H9 (cell line): ENCODE data around the gene BEST1. TPM values are rescaled to one million over a fixed set of nuclear protein-coding genes. Genes with fewer than 3 reads are reported as not detected.

Experiments
- DNase-seq: peaks from one replicate; pipeline ENCODE4 v3.0.0-alpha.2; 2017
- H2AFZ ChIP-seq: one replicate; pipeline ENCODE4 v1.6.1; 2013; ENCODE audit warnings: mild to moderate bottlenecking, low read length, control low read depth, moderate library complexity
- H2AK5ac ChIP-seq: 2 replicates; pipeline ENCODE4 v1.6.1; 2013; ENCODE audit warnings: low read length, control low read depth, mixed read lengths; ENCODE audit not compliant: insufficient read length
- H2BK120ac ChIP-seq: one replicate; pipeline ENCODE4 v1.6.1; 2013; ENCODE audit warnings: low read depth, mild to moderate bottlenecking, low read length, control low read depth, inconsistent platforms; ENCODE audit not compliant: poor library complexity, severe bottlenecking
- H2BK12ac ChIP-seq: 2 replicates; pipeline ENCODE4 v1.6.1; 2013; ENCODE audit warnings: low read length, control low read depth, mixed read lengths, low read depth; ENCODE audit not compliant: insufficient read length
- H2BK15ac ChIP-seq: 2 replicates; pipeline ENCODE4 v1.6.1; 2013; ENCODE audit warnings: low read depth, low read length, control low read depth
- H2BK20ac ChIP-seq: one replicate; pipeline ENCODE4 v1.6.1; 2013; ENCODE audit warnings: low read depth, mild to moderate bottlenecking, low read length, control low read depth, inconsistent platforms; ENCODE audit not compliant: poor library complexity, severe bottlenecking
- H2BK5ac ChIP-seq: 2 replicates; pipeline ENCODE4 v1.6.1; 2013; ENCODE audit warnings: low read length, control low read depth, mixed read lengths; ENCODE audit not compliant: insufficient read length
- H3K14ac ChIP-seq: 2 replicates; pipeline ENCODE4 v1.6.1; 2013; ENCODE audit warnings: low read length, control low read depth; ENCODE audit not compliant: insufficient read depth
- H3K18ac ChIP-seq: 2 replicates; pipeline ENCODE4 v1.6.1; 2013; ENCODE audit warnings: low read depth, mild to moderate bottlenecking, mixed read lengths, low read length, control low read depth; ENCODE audit not compliant: insufficient read length
- H3K23ac ChIP-seq: 2 replicates; pipeline ENCODE4 v1.6.1; 2013; ENCODE audit warnings: low read length, control low read depth, mixed read lengths, low read depth; ENCODE audit not compliant: insufficient read length
- H3K23me2 ChIP-seq: 2 replicates; pipeline ENCODE4 v1.6.1; 2013; ENCODE audit warnings: low read depth, mild to moderate bottlenecking, mixed read lengths, low read length, control low read depth; ENCODE audit not compliant: insufficient read length, poor library complexity, severe bottlenecking
- H3K27ac ChIP-seq: 2 replicates; pipeline ENCODE4 v1.5.1; 2013; ENCODE audit warnings: low read length, control low read depth, mixed read lengths, low read depth; ENCODE audit not compliant: insufficient read length
- H3K27me3 ChIP-seq: 2 replicates; pipeline ENCODE4 v1.6.1; 2013; ENCODE audit warnings: low read length, control low read depth, inconsistent platforms; ENCODE audit not compliant: insufficient read depth
- H3K4ac ChIP-seq: 2 replicates; pipeline ENCODE4 v1.6.1; 2013; ENCODE audit warnings: low read depth, mild to moderate bottlenecking, control low read depth, inconsistent platforms, low read length, moderate library complexity
- H3K4me1 ChIP-seq: 2 replicates; pipeline ENCODE4 v1.6.1; 2013; ENCODE audit warnings: low read length, control low read depth, inconsistent platforms; ENCODE audit not compliant: insufficient read depth
- H3K4me2 ChIP-seq: 2 replicates; pipeline ENCODE4 v1.6.1; 2013; ENCODE audit warnings: low read length, control low read depth, mixed read lengths; ENCODE audit not compliant: insufficient read length, insufficient read depth
- H3K56ac ChIP-seq: 2 replicates; pipeline ENCODE4 v1.6.1; 2013; ENCODE audit warnings: low read depth, mild to moderate bottlenecking, mixed read lengths, low read length, control low read depth; ENCODE audit not compliant: insufficient read length
- H3K79me1 ChIP-seq: 2 replicates; pipeline ENCODE4 v1.6.1; 2013; ENCODE audit warnings: low read depth, mild to moderate bottlenecking, moderate library complexity, low read length, control low read depth, inconsistent platforms; ENCODE audit not compliant: insufficient read depth, poor library complexity, severe bottlenecking
- H3K79me2 ChIP-seq: 2 replicates; pipeline ENCODE4 v1.6.1; 2013; ENCODE audit warnings: low read length, control low read depth, inconsistent platforms; ENCODE audit not compliant: insufficient read depth
- H3K9ac ChIP-seq: 2 replicates; pipeline ENCODE4 v1.6.1; 2013; ENCODE audit warnings: low read length, control low read depth, mixed read lengths; ENCODE audit not compliant: insufficient read length; ENCODE audit errors: extremely low read depth
- H3K9me3 ChIP-seq: one replicate; pipeline ENCODE4 v1.6.1; 2013; ENCODE audit warnings: low read depth, low read length, inconsistent platforms; ENCODE audit not compliant: control insufficient read depth
- H3T11ph ChIP-seq: one replicate; pipeline ENCODE4 v1.6.1; 2013; ENCODE audit warnings: mild to moderate bottlenecking, low read length, control low read depth, inconsistent platforms
- H4K20me1 ChIP-seq: one replicate; pipeline ENCODE4 v1.6.1; 2013; ENCODE audit not compliant: control insufficient read depth, insufficient read length, insufficient read depth
- H4K5ac ChIP-seq: 2 replicates; pipeline ENCODE4 v1.6.1; 2013; ENCODE audit warnings: low read depth, mild to moderate bottlenecking, mixed read lengths, low read length, control low read depth; ENCODE audit not compliant: insufficient read length
- H4K8ac ChIP-seq: replicated peaks from 2 replicates; pipeline ENCODE4 v1.6.1; 2013; ENCODE audit warnings: low read length, control low read depth, mixed read lengths, low read depth; ENCODE audit not compliant: insufficient read length
- H4K91ac ChIP-seq: 2 replicates; pipeline ENCODE4 v1.6.1; 2013; ENCODE audit warnings: low read depth, mild to moderate bottlenecking, moderate library complexity, mixed read lengths, low read length, control low read depth; ENCODE audit not compliant: insufficient read length
- H3K27ac Mint-ChIP-seq, 3 experiments: 2 replicates in 2 of 3; 3 replicates in 1 of 3; pipeline ENCODE4 v1.8.0; 2020 to 2021; ENCODE audit warnings: mixed read lengths in 3 of 3, mild to moderate bottlenecking in 1 of 3, moderate library complexity in 1 of 3
- H3K27me3 Mint-ChIP-seq: 2 replicates; pipeline ENCODE4 v1.8.0; 2021; ENCODE audit warnings: low read depth, mild to moderate bottlenecking, moderate library complexity, mixed read lengths
- H3K36me3 Mint-ChIP-seq, 3 experiments: 2 replicates in 2 of 3; 3 replicates in 1 of 3; pipeline ENCODE4 v1.8.0; 2020 to 2021; ENCODE audit warnings: low read depth in 3 of 3, mixed read lengths in 3 of 3; ENCODE audit not compliant: insufficient read depth in 1 of 3
- H3K4me1 Mint-ChIP-seq, 2 experiments: 2 replicates each; pipeline ENCODE4 v1.8.0; 2020; ENCODE audit warnings: mixed read lengths in 2 of 2
- H3K4me3 Mint-ChIP-seq, 2 experiments: 2 replicates in 1 of 2; 3 replicates in 1 of 2; pipeline ENCODE4 v1.8.0; 2020 to 2021; ENCODE audit warnings: mild to moderate bottlenecking in 2 of 2, mixed read lengths in 2 of 2, moderate library complexity in 1 of 2
- H3K9me3 Mint-ChIP-seq, 2 experiments: 2 replicates in 1 of 2; 3 replicates in 1 of 2; pipeline ENCODE4 v1.8.0; 2020; ENCODE audit warnings: mild to moderate bottlenecking in 2 of 2, mixed read lengths in 2 of 2, moderate library complexity in 1 of 2
- CTCF ChIP-seq: fragments of 200-600 bp; sonication (generic); conservative IDR thresholded peaks from 3 replicates; pipeline ENCODE4 v1.8.0; 2021; ENCODE audit warnings: antibody characterized with exemption, mild to moderate bottlenecking
- WGBS: extraction: QIAGEN DNeasy Blood & Tissue Kit; methylation state at CpG from one replicate; pipeline ENCODE4 v1.1.7; 2013; ENCODE audit warnings: missing lambda C conversion rate, low lambda C conversion rate, mixed read lengths; ENCODE audit not compliant: insufficient read length; ENCODE audit errors: extremely low coverage; 5-methylcytosine and 5-hydroxymethylcytosine counted together
- total RNA-seq: library from RNA; stranded (reverse); gene quantifications from 2 replicates; pipeline ENCODE4 v1.2.1, GENCODE V29; 2021

BEST1 gene
- total RNA-seq, 1 experiment from 2014 or later: 0.24 TPM

GRCh38 chr11:61946894-61947293, 3.3 kb upstream of the BEST1 start:
- H3K4me1 ChIP-seq: no peaks in the 10 kb centered on the region; the same call in 1 of the 2 replicates
- DNase-seq: no peak
- H3K4me3 Mint-ChIP-seq: no peak overlapping the region

More at GRCh38 chr11:61946894-61947293, 3.3 kb upstream of the BEST1 start:
- Histone ChIP-seq H2AK5ac (no peak overlapping the region), H3T11ph (no peak overlapping the region), H4K91ac (no peak overlapping the region), H3K79me1 (no peaks in the 10 kb centered on the region), H3K79me2 (no peaks in the 10 kb centered on the region), H2BK5ac (no peak overlapping the region), H3K9me3 (no peaks in the 10 kb centered on the region), H4K20me1 (no peaks in the 10 kb centered on the region), H3K56ac (no peak overlapping the region), H3K4ac (no peak overlapping the region), H2AFZ (no peak overlapping the region), H3K14ac (no peak overlapping the region), H3K9ac (no peak overlapping the region), H3K4me2 (no peak overlapping the region), H2BK20ac (no peak overlapping the region), H4K8ac (no peak overlapping the region), H3K18ac (no peak overlapping the region), H2BK15ac (no peak overlapping the region), H4K5ac (no peak overlapping the region), H2BK12ac (no peak overlapping the region), H2BK120ac (no peak overlapping the region), H3K23me2 (no peaks in the 10 kb centered on the region), H3K27me3 (no peaks in the 10 kb centered on the region), H3K23ac (no peak overlapping the region), H3K27ac (no peak overlapping the region)
- Mint-ChIP-seq H3K27me3 (peaks cover 12% of the 10 kb centered on the region), H3K4me1 (peaks cover 0 to 16% of the 10 kb centered on the region in 2 experiments; a peak in 3 of 4 replicates), H3K36me3 (no peaks in the 10 kb centered on the region), H3K9me3 (no peaks in the 10 kb centered on the region; a peak in 1 of 5 replicates), H3K27ac (no peak overlapping the region)
- TF ChIP-seq CTCF: no peak
- WGBS: no CpG with 5 or more reads among the region's 5 CpGs
